Measurements from ENCODE around the gene OTOP3. TPM values are rescaled to one million over a fixed set of nuclear protein-coding genes. Genes with fewer than 3 reads are reported as not detected.

Gene OTOP3
- total RNA-seq, 1 donor from 2014 or later = not detected

- DNase-seq (ENCODE audit: low read depth) = no peak
- TF ChIP-seq CTCF (conservative IDR thresholded peaks at IDR 0.05; ENCODE audit: low read depth, low read length) = no peak
- no peak overlapping the region for H3K4me3 ChIP-seq (ENCODE audit: low read depth, low read length)
These were observed 5.1 kb upstream of the OTOP3 start for GRCh38 chr17:74930535-74931036.

- H3K4me3 ChIP-seq (ENCODE audit: low read depth, low read length) = no peak overlapping the region
- TF ChIP-seq CTCF (conservative IDR thresholded peaks at IDR 0.05; ENCODE audit: low read depth, low read length) = no peak
- DNase-seq (ENCODE audit: low read depth) = no peak
These were observed 650 bp upstream of the OTOP3 start for GRCh38 chr17:74935048-74935447.

GRCh38 chr17:74936470-74936799 is 737 bp downstream of the OTOP3 start:
- H3K4me3 ChIP-seq (ENCODE audit: low read depth, low read length) = no peak overlapping the region
- DNase-seq (ENCODE audit: low read depth) = no peak
- no peak for TF ChIP-seq CTCF (conservative IDR thresholded peaks at IDR 0.05; ENCODE audit: low read depth, low read length)

GRCh38 chr17:74937064-74938051 is 1.7 kb downstream of the OTOP3 start:
- no peak overlapping the region for H3K4me3 ChIP-seq (ENCODE audit: low read depth, low read length)
- no peak for DNase-seq (ENCODE audit: low read depth)
- TF ChIP-seq CTCF (conservative IDR thresholded peaks at IDR 0.05; ENCODE audit: low read depth, low read length) = no peak

- DNase-seq (ENCODE audit: low read depth) = no peak
- no peak overlapping the region for H3K4me3 ChIP-seq (ENCODE audit: low read depth, low read length)
- no peak for TF ChIP-seq CTCF (conservative IDR thresholded peaks at IDR 0.05; ENCODE audit: low read depth, low read length)
These were observed 2.7 kb downstream of the OTOP3 start for GRCh38 chr17:74938194-74938950.

- DNase-seq (ENCODE audit: low read depth) = no peak
- no peak for TF ChIP-seq CTCF (conservative IDR thresholded peaks at IDR 0.05; ENCODE audit: low read depth, low read length)
These were observed 3.8 kb downstream of the OTOP3 start for GRCh38 chr17:74939534-74939933.

More at GRCh38 chr17:74939534-74939933, 3.8 kb downstream of the OTOP3 start:
- H3K4me3 ChIP-seq (ENCODE audit: low read depth, low read length) = no peak overlapping the region
